ENCODE measurements around the gene RAB43.

Gene RAB43

DNA sequence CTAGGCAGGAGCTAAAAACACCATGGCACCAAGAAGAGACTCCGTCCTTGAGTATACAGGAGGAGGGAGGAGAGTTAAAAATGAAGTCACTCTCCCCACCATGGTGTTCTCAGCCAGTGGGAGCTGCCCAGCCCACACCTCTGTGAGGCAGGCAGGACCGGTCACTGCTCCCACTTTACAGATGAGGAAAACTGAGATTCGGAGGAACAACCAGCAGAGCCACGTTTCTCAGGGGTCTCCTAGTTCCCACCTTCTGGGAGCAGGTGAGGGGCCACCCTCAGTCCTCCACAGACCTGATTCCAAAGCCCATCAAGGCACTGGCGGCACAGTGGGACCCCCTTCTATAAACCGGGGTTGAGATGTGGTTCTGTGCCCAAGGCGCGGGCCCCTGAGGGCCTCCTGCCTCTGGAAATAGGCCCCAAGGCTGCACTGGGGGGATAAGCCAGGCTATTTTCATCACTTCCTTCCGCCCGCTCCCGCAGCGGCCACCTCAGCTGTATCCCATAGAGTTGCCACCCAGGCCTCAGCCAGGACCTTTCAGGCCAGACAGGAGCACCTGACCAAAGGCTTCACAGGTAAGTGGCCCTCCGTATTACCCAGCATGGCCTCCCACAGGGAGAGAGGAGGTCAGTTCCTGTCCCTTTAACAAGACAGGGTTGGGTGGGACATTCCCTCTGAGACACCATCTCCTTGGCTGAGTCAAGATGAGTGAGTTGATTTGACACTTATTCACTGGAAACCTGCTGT is 61.2 kb downstream of the RAB43 start, which contains the start of gene GP9:
Gene GP9, plus strand, starts transcription at position 504 of the 747 bp plus-strand sequence. CDS start 961 bp downstream, outside the sequence.
- DNase-seq: no peak

DNA sequence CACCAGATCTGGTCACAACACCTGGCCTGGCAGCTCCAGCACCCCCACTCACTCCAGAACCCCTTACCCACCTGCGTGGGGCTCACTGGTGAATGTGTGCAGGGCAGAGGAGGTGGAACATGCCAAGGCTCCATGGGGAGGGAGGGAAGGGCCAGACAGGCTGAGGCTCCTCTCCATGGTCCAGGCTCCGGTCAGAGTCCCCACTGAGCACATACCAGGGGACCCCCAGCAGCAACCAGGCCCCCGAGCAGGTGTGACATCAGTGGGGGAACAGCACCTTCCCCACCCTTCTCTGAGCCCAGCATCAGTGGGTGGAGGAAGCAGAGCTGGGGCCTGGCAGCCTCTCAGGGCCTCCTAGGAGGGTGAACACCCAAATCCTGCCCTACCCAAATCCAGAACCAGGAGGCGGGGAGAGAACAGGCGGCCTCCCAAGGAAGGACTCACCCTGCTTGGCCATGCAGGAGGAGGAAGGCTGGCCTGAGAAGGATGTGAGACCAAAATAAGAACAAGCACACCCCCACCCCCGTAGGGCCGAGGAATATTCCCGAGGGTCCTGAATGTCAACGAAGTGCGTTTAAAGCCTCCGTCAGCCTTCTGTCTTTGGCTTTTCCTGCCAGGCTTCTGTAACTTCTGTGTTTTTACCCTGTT is 62.2 kb downstream of the RAB43 start:
- DNase-seq: no peak

DNA sequence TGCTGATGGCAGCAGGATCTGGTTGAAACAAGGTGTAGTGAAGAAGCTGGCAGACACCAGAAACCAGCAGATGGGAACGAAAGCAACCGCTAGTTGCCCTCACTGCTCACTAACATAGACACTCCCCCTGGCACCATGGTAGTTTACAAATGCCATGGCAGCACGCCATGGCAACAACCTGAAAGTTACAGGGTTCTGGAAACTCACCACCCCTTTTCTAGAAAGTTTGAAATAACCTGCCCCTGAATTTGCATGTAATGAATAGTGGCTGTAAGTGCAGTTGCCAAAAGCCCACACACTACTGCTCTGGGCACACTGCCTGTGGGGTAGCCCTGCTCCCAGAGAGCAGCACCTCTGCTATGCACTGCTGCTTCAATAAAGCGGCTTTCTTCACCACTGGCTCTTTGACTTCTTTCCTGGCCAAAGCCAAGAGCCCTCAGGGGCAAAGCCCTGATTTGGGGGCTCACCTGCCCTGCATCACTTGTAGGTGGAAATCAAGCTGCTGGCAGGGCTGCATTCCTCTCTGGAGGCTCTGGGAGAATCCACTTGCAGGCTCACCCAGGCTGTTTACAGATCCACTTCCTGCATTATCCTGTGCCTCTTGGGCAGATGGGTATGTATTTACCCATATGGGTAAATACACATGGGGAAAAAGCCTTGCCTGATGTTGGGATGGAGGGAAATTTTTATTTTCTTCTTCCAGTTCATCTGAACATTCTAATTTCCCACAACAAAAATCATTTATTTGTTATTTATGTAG is 63.0 kb downstream of the RAB43 start:
- peak; percentile 65 for DNase-seq

- DNase-seq: no peak
Measured at GRCh38 chr3:129057249-129057648, 64.4 kb downstream of the RAB43 start.

DNA sequence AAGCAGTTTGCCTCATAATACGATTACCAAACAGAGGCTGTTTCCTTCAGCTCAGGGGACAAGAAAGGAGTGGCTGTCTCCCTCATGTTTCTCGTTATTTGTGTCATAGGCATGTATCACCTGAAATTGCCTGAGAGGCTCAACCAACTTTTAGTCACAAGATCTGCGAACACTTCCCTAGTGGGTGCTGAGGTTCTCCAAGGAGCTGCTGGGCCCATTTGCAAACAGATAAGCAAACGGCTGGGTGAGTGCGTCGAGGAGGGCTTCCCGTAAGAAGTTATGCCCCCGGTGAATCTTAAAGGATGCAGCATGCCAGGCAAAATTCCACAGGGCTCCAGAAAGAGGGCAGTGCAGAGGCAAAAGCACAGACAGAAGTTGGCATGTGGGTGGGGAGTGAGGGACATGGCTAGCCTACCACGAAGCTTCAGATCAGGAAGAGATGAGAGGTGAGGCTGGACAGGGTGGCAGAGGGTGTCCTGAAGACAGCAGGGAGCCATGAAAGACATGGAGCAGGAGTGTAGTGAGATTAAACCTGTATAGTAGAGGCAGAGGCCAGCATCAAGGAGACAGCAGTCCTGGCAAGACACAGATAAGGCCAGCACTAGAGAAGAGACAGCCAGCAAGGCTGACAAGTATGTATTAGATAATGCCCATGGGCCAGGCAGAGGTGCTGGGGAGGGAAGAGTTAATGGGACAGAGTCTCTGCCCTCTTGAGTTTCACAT is 65.0 kb downstream of the RAB43 start:
- no peak for DNase-seq

- DNase-seq: peak; percentile 39
Measured at GRCh38 chr3:129054605-129055104, 66.9 kb downstream of the RAB43 start.

GRCh38 chr3:129052675-129053074 is 68.9 kb downstream of the RAB43 start:
- DNase-seq: peak; percentile 20

DNA sequence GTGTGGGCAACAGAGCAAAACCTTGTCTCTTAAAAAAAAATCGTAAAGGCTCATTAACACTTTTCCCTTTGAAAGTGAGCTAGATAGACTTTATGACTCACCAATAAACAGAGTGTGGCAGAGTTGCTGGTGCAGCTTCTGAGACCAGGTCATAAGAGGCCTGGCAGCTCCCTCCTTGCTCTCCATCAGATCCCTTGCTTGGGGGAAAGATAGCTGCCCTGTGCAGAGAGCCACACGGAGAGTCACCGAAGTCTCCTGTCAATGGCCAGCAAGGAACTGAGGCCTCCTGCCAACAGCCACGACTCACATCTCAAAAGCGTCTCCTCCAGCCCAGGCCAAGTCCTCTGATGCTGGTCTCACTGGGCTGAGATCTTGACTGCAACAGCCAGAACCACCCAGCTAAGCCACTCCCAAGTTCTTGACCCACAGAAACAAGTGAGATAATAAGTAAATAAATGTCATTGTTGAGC is 69.7 kb downstream of the RAB43 start:
- peak; percentile 17 for DNase-seq

GRCh38 chr3:129050556-129051295 is 70.9 kb downstream of the RAB43 start:
- no peak for DNase-seq

GRCh38 chr3:129047553-129047839 is 74.1 kb downstream of the RAB43 start:
- DNase-seq: no peak

GRCh38 chr3:129046732-129047552 is 74.7 kb downstream of the RAB43 start:
- no peak for DNase-seq

DNA sequence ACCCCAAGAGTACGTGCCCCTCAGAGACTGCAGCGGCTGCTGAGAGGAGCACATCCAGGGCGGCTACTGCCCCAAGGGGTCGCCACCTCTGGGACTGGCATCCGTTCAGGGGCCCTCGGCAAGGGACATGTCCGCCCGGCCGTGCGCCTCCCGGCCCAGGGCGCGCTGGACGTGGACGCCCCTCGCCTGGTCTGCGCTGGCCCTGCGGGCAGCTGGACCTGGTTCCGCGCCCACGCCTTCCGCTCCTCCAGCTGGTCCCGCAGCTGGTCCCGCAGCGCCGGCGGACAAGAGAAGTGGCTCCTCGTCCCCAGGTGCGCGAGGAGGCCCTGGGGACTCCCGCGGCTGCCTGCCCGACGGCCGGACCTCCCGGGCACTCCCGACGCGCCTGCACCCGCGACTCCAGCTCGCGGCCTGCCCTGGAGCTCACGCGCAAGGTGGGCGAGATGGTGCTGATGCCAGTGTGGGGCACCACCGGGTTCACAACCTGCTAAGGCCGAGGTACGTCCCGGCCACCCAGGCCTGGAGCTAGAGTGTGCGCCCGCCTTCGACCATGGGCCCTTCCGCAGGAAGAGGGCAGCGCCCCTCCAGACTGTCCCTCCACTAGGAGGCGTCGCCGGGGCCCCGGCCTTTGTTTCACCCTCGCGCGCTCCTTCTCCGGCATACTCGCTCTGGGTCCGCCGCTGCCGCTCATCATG is 75.4 kb downstream of the RAB43 start:
- no peak for DNase-seq

GRCh38 chr3:129045675-129046036 is 75.9 kb downstream of the RAB43 start:
- DNase-seq: no peak

DNA sequence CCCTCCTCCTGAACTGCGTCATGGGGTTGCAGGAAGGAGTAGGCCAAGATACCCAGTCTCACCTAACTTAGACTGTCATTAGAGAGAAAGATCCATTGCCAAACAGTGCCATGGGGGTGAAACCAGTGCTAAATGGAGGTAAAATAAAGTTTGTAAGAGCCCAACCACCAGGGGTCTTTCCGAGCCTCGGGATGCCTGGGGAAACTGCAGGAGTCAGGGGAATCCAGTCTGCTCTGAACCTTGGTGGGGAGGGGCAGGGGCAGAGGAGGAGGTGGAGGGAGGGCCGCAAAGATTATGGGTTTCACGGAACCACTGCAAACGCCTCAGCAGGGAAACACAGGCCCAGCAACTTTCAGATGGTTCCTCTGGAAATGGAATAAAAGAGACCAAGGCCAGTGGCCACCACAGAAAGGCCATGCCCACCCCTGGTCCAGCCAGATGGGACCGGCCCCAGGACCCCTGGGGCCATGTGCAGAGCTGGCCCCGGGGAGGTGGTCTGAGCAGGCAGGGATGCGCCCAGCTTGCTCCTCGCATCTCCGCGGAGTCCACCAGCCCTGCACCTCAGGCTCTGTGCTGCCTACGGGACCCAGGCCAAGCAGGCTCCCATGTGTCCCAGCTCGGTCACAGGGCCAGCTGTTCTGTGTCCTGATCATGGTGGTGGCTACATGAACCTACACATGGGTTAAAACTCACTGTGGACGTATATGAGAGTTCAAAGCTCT is 80.9 kb downstream of the RAB43 start:
- no peak for DNase-seq

- no peak for DNase-seq
Measured at GRCh38 chr3:129040039-129040336, 81.6 kb downstream of the RAB43 start.

GRCh38 chr3:129039271-129040038 is 82.1 kb downstream of the RAB43 start:
- peak; percentile 94 for DNase-seq

- DNase-seq: no peak
Measured at GRCh38 chr3:129038121-129038855, 83.3 kb downstream of the RAB43 start.
